ENCODE results near the gene GFM1.

DNA sequence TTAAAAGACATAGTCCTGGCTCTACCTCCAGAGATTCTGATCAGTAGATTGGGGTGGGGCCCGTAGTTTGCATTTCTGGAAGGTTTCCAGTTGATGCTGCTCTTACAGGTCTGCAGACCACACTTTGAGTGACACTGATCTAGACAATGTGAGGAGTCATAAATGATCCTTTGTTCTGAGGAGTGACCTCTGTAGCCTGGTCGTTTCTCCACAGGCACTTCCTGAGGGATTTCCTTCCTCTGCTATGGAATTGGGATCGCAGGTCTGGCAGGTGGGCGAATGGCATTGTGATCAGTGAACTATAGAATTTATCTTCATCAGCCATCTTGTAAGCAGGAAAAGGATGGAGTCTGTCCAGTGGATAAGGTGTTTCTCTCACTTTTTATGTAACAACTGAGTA, 5.5 kb downstream of the GFM1 start:
- TF ChIP-seq, protein P1, sequence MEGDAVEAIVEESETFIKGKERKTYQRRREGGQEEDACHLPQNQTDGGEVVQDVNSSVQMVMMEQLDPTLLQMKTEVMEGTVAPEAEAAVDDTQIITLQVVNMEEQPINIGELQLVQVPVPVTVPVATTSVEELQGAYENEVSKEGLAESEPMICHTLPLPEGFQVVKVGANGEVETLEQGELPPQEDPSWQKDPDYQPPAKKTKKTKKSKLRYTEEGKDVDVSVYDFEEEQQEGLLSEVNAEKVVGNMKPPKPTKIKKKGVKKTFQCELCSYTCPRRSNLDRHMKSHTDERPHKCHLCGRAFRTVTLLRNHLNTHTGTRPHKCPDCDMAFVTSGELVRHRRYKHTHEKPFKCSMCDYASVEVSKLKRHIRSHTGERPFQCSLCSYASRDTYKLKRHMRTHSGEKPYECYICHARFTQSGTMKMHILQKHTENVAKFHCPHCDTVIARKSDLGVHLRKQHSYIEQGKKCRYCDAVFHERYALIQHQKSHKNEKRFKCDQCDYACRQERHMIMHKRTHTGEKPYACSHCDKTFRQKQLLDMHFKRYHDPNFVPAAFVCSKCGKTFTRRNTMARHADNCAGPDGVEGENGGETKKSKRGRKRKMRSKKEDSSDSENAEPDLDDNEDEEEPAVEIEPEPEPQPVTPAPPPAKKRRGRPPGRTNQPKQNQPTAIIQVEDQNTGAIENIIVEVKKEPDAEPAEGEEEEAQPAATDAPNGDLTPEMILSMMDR (conservative IDR thresholded peaks at IDR 0.05; ENCODE audit: low read depth, low read length): no peak
- TF ChIP-seq EZH2 (IDR thresholded peaks at IDR 0.05; ENCODE audit: borderline replicate concordance, low read depth, low read length, poor library complexity, severe bottlenecking): no peak
